K562 (cell line): ENCODE results near the gene CUL5. TPM values are rescaled to one million over a fixed set of nuclear protein-coding genes. Genes with fewer than 3 reads are reported as not detected.

Experiments used
- ATAC-seq: fragments of 200-7000 bp; cut with Tn5 transposase; 3 replicates; pipeline ENCODE4 v1.9.1; 2020; ENCODE audit warnings: moderate library complexity
- BruUV-seq: library from RNA; stranded (reverse); fragments of 400-500 nt; replicated peaks from 2 replicates; lab custom pipeline; 2021; lab: Mats Ljungman, UMichigan
- CTCF ChIA-PET: fragments of 300-600 bp; formaldehyde crosslinking; extraction: SDS; loops from one replicate; lab custom pipeline; 2021; ENCODE audit warnings: low intra/inter-chr PET ratio; lab: Yijun Ruan, JAX
- POLR2A ChIA-PET: fragments of 300-600, 350-650 bp; sonication (Branson Sonifier 250); formaldehyde crosslinking; extraction: SDS; loops from one replicate; lab custom pipeline; 2021; ENCODE audit warnings: antibody characterized with exemption, inconsistent platforms; lab: Yijun Ruan, JAX
- DNase-seq, 4 experiments: peaks; one replicate each; pipeline versions ENCODE4 v3.0.0 to v3.0.0-alpha.2; 2011 to 2018; ENCODE audit warnings: low spot score in 3 of 4, mixed read lengths in 3 of 4; ENCODE audit errors: extremely low read depth in 1 of 4
- FAIRE-seq: peaks from 2 replicates; lab custom pipeline; 2011; peaks lifted over from hg19 to GRCh38; lab: Jason Lieb, UNC
- H2AFZ ChIP-seq: 2 replicates; pipeline ENCODE4 v1.6.0; 2011; ENCODE audit warnings: low read depth, low read length, control low read depth, inconsistent platforms
- H3K27ac ChIP-seq: fragments of 200-600 bp; 3 replicates; pipeline ENCODE4 v1.8.0; 2011; ENCODE audit warnings: low read depth, mild to moderate bottlenecking, control low read depth, inconsistent platforms, low read length, moderate library complexity, mixed read lengths; ENCODE audit errors: extremely low read depth
- H3K27me3 ChIP-seq, 2 experiments: fragments of 300-600 bp in 1 of 2; 2 replicates in 1 of 2; 3 replicates in 1 of 2; pipeline versions ENCODE4 v1.6.0 to v1.8.0; 2011; ENCODE audit warnings: inconsistent platforms in 2 of 2, low read length in 2 of 2, mild to moderate bottlenecking in 1 of 2, mixed read lengths in 1 of 2, moderate library complexity in 1 of 2; ENCODE audit not compliant: control insufficient read depth in 2 of 2, insufficient read depth in 2 of 2
- H3K36me3 ChIP-seq: fragments of 300-600 bp; 3 replicates; pipeline ENCODE4 v1.8.0; 2011; ENCODE audit warnings: mild to moderate bottlenecking, low read length, inconsistent platforms; ENCODE audit not compliant: control insufficient read depth, insufficient read depth
- H3K4me1 ChIP-seq, 2 experiments: fragments of 200-600 bp in 1 of 2; replicated peaks in 1 of 2; 2 replicates in 1 of 2; 3 replicates in 1 of 2; pipeline versions ENCODE4 v1.5.1 to v1.8.0; 2011; ENCODE audit warnings: inconsistent platforms in 2 of 2, low read length in 2 of 2, mild to moderate bottlenecking in 1 of 2, mixed read lengths in 1 of 2, moderate library complexity in 1 of 2; ENCODE audit not compliant: control insufficient read depth in 2 of 2, insufficient read depth in 2 of 2
- H3K4me2 ChIP-seq: 2 replicates; pipeline ENCODE4 v1.6.1; 2011; ENCODE audit warnings: low read length, control low read depth, inconsistent platforms, mixed read lengths; ENCODE audit not compliant: insufficient read depth
- H3K4me3 ChIP-seq: fragments of 200-600 bp; sonication (generic), shearing (Covaris generic); 2 replicates; pipeline ENCODE4 v1.5.1; 2016; ENCODE audit warnings: control low read depth, inconsistent platforms
- H3K79me2 ChIP-seq: fragments of 200-600 bp; 3 replicates; pipeline ENCODE4 v1.8.0; 2011; ENCODE audit warnings: low read length, inconsistent platforms; ENCODE audit not compliant: control insufficient read depth, insufficient read depth
- H3K9ac ChIP-seq, 2 experiments: 2 replicates each; pipeline versions ENCODE4 v1.6.0 to v1.6.1; 2011; ENCODE audit warnings: low read depth in 2 of 2, low read length in 2 of 2, control low read depth in 1 of 2, inconsistent platforms in 1 of 2, mild to moderate bottlenecking in 1 of 2, mixed read lengths in 1 of 2; ENCODE audit not compliant: insufficient read depth in 1 of 2
- H3K9me1 ChIP-seq: one replicate; pipeline ENCODE4 v1.6.0; 2011; ENCODE audit warnings: inconsistent platforms, mild to moderate bottlenecking, low read length, moderate library complexity; ENCODE audit not compliant: control insufficient read depth, insufficient read depth
- H3K9me3 ChIP-seq: replicated peaks from 2 replicates; pipeline ENCODE4 v1.5.1; 2011; ENCODE audit warnings: low read depth, low read length, inconsistent platforms; ENCODE audit not compliant: control insufficient read depth, insufficient read depth
- H4K20me1 ChIP-seq: replicated peaks from 2 replicates; pipeline ENCODE4 v1.6.1; 2011; ENCODE audit warnings: low read length, inconsistent platforms, mixed read lengths; ENCODE audit not compliant: control insufficient read depth, insufficient read depth
- DNMT1 ChIP-seq: fragments of 450-650 bp; IDR thresholded peaks from 2 replicates; pipeline ENCODE4 v1.6.1; 2016; ENCODE audit warnings: antibody characterized with exemption, mild to moderate bottlenecking
- RB1 ChIP-seq: fragments of 450-650 bp; IDR thresholded peaks from 2 replicates; pipeline ENCODE4 v1.6.1; 2017; ENCODE audit warnings: low read depth, mild to moderate bottlenecking
- SIRT6 ChIP-seq: IDR thresholded peaks from one replicate; pipeline ENCODE4 v1.6.1; 2012; ENCODE audit warnings: low read depth, mild to moderate bottlenecking, control low read depth, inconsistent platforms, low read length, moderate library complexity
- SREBF2 ChIP-seq: sonication (generic); formaldehyde crosslinking; IDR thresholded peaks from 2 replicates; pipeline ENCODE4 v1.4.0; 2020; ENCODE audit warnings: mild to moderate bottlenecking, missing genetic modification reagents
- SRSF3 ChIP-seq: fragments of 200-400 bp; formaldehyde crosslinking; IDR thresholded peaks from 2 replicates; pipeline ENCODE4 v1.6.1; 2016; ENCODE audit warnings: mild to moderate bottlenecking, low read length, moderate library complexity; ENCODE audit not compliant: insufficient read depth
- ZC3H11A ChIP-seq: IDR thresholded peaks from 2 replicates; pipeline ENCODE4 v1.6.1; 2012; ENCODE audit warnings: low read depth, low read length, improper control_type of control experiment
- ZNF282 ChIP-seq: sonication (generic); formaldehyde crosslinking; IDR thresholded peaks from 2 replicates; pipeline ENCODE4 v1.8.1; 2023; ENCODE audit warnings: missing genetic modification reagents
- WGBS: fragments of 100-300 bp; shearing (Covaris generic); methylation state at CpG from one replicate; pipeline ENCODE4 v1.1.6; 2016; ENCODE audit warnings: low coverage, mixed read lengths; ENCODE audit not compliant: insufficient coverage; ENCODE audit errors: missing lambda C conversion rate; 5-methylcytosine and 5-hydroxymethylcytosine counted together
- in situ Hi-C: fragments of 300-500 bp; cut with MboI; formaldehyde crosslinking; loops from 4 replicates; pipeline ENCODE4 v1.15.0; 2018; ENCODE audit warnings: inconsistent platforms, mixed read lengths
- intact Hi-C: fragments of 100-400 bp; cut with micrococcal nuclease; formaldehyde crosslinking; loops from 2 replicates; pipeline ENCODE4 v1.14.2; 2022
- polyA plus RNA-seq, 8 experiments: library from polyadenylated mRNA; depleted of rRNA in 4 of 8; stranded (reverse) in 5 of 8; unstranded in 3 of 8; fragments of >200 nt; fragmentation: Nextera tagmentation in 2 of 8; fragmentation: Illumina TruSeq in 1 of 8; extraction: Ambion mirVana in 2 of 8; extraction: Trizol in 1 of 8; gene quantifications; 2 replicates each; pipeline versions ENCODE4 v1.2.1 to v1.2.3, GENCODE V29; 2011 to 2014; ENCODE audit warnings: inconsistent platforms in 1 of 8, missing spikeins in 1 of 8
- total RNA-seq, 7 experiments: library from RNA; depleted of rRNA in 6 of 7; stranded (reverse); fragments of >200 nt in 6 of 7; fragmentation: Illumina TruSeq in 2 of 7; extraction: Trizol in 2 of 7; gene quantifications; 2 replicates each; pipeline versions ENCODE4 v1.2.1 to v1.2.3, GENCODE V29; 2011 to 2021; ENCODE audit warnings: low replicate concordance in 1 of 7
- TF ChIP-seq, protein P1 (sequence below): sonication (generic); formaldehyde crosslinking; IDR thresholded peaks from 2 replicates; pipeline ENCODE4 v1.8.1; 2023; ENCODE audit warnings: missing genetic modification reagents, mild to moderate bottlenecking, borderline replicate concordance
- TF ChIP-seq, protein P2 (sequence below): fragments of 250-450 bp; sonication (Bioruptor Pico); IDR thresholded peaks from 2 replicates; pipeline ENCODE4 v1.4.0; 2020; ENCODE audit warnings: mild to moderate bottlenecking, moderate library complexity
- TF ChIP-seq, protein P3 (sequence below): fragments of 450-650 bp; conservative IDR thresholded peaks from 2 replicates; pipeline ENCODE4 v1.6.1; 2016; ENCODE audit warnings: missing genetic modification characterization, low read depth, mild to moderate bottlenecking, control low read depth, missing compliant biosample characterization
- TF ChIP-seq, protein P4 (sequence below): fragments of 450-650 bp; IDR thresholded peaks from 2 replicates; pipeline ENCODE4 v1.6.1; 2016; ENCODE audit warnings: antibody characterized with exemption

CUL5 gene
- total and polyA plus RNA-seq, 9 of the 15 experiments (the other 6 are each of a cell fraction or from before 2014, with no cell fraction given) = 14.3 to 45.9 (median 23.0) TPM

DNA sequence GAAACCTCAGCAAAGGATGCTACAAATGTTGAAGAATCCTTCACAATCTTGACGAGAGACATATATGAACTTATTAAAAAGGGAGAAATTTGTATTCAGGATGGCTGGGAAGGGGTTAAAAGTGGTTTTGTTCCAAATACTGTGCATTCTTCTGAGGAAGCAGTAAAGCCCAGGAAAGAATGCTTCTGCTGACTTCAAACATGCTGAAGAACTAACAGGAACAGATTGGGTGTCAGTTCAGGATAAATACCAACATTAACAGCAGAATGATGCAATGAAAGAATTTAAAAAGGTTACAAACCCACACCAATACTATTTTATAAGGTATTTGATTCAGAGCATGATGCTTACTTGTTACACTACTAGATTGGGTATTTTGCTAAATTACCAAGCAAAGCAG lies 46.5 kb upstream of the CUL5 start:
- Histone ChIP-seq H3K9ac (no peak overlapping the region), H3K27ac (no peak overlapping the region), H3K4me1 (no peaks in the 10 kb centered on the region), H3K79me2 (no peaks in the 10 kb centered on the region), H3K4me2 (no peak overlapping the region), H4K20me1 (no peaks in the 10 kb centered on the region), H3K4me3 (no peak overlapping the region), H3K27me3 (peaks cover 6 to 13% of the 10 kb centered on the region in 2 experiments; a peak in 3 of 5 replicates), H2AFZ (no peak overlapping the region), H3K9me3 (no peaks in the 10 kb centered on the region), H3K9me1 (no peaks in the 10 kb centered on the region), H3K36me3 (no peaks in the 10 kb centered on the region)
- in situ Hi-C loops (no loop called here), intact Hi-C loops (no loop called here)
- DNase-seq = no peak
- no peak for FAIRE-seq
- POLR2A ChIA-PET = no interaction called here
- no TSS peak for BruUV-seq
- 0% methylated on average over 1 of the region's 1 CpG for WGBS
- CTCF ChIA-PET = no interaction called here
- no peak for ATAC-seq
- no peak for TF ChIP-seq ZNF282
- no peak for TF ChIP-seq SREBF2
- no peak for TF ChIP-seq DNMT1
- TF ChIP-seq, protein P1, sequence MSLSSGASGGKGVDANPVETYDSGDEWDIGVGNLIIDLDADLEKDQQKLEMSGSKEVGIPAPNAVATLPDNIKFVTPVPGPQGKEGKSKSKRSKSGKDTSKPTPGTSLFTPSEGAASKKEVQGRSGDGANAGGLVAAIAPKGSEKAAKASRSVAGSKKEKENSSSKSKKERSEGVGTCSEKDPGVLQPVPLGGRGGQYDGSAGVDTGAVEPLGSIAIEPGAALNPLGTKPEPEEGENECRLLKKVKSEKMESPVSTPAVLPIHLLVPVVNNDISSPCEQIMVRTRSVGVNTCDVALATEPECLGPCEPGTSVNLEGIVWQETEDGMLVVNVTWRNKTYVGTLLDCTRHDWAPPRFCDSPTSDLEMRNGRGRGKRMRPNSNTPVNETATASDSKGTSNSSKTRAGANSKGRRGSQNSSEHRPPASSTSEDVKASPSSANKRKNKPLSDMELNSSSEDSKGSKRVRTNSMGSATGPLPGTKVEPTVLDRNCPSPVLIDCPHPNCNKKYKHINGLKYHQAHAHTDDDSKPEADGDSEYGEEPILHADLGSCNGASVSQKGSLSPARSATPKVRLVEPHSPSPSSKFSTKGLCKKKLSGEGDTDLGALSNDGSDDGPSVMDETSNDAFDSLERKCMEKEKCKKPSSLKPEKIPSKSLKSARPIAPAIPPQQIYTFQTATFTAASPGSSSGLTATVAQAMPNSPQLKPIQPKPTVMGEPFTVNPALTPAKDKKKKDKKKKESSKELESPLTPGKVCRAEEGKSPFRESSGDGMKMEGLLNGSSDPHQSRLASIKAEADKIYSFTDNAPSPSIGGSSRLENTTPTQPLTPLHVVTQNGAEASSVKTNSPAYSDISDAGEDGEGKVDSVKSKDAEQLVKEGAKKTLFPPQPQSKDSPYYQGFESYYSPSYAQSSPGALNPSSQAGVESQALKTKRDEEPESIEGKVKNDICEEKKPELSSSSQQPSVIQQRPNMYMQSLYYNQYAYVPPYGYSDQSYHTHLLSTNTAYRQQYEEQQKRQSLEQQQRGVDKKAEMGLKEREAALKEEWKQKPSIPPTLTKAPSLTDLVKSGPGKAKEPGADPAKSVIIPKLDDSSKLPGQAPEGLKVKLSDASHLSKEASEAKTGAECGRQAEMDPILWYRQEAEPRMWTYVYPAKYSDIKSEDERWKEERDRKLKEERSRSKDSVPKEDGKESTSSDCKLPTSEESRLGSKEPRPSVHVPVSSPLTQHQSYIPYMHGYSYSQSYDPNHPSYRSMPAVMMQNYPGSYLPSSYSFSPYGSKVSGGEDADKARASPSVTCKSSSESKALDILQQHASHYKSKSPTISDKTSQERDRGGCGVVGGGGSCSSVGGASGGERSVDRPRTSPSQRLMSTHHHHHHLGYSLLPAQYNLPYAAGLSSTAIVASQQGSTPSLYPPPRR = no peak
- no peak for TF ChIP-seq SRSF3
- TF ChIP-seq, protein P2, sequence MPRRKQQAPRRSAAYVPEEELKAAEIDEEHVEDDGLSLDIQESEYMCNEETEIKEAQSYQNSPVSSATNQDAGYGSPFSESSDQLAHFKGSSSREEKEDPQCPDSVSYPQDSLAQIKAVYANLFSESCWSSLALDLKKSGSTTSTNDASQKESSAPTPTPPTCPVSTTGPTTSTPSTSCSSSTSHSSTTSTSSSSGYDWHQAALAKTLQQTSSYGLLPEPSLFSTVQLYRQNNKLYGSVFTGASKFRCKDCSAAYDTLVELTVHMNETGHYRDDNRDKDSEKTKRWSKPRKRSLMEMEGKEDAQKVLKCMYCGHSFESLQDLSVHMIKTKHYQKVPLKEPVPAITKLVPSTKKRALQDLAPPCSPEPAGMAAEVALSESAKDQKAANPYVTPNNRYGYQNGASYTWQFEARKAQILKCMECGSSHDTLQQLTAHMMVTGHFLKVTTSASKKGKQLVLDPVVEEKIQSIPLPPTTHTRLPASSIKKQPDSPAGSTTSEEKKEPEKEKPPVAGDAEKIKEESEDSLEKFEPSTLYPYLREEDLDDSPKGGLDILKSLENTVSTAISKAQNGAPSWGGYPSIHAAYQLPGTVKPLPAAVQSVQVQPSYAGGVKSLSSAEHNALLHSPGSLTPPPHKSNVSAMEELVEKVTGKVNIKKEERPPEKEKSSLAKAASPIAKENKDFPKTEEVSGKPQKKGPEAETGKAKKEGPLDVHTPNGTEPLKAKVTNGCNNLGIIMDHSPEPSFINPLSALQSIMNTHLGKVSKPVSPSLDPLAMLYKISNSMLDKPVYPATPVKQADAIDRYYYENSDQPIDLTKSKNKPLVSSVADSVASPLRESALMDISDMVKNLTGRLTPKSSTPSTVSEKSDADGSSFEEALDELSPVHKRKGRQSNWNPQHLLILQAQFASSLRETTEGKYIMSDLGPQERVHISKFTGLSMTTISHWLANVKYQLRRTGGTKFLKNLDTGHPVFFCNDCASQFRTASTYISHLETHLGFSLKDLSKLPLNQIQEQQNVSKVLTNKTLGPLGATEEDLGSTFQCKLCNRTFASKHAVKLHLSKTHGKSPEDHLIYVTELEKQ = no peak
- TF ChIP-seq, protein P3, sequence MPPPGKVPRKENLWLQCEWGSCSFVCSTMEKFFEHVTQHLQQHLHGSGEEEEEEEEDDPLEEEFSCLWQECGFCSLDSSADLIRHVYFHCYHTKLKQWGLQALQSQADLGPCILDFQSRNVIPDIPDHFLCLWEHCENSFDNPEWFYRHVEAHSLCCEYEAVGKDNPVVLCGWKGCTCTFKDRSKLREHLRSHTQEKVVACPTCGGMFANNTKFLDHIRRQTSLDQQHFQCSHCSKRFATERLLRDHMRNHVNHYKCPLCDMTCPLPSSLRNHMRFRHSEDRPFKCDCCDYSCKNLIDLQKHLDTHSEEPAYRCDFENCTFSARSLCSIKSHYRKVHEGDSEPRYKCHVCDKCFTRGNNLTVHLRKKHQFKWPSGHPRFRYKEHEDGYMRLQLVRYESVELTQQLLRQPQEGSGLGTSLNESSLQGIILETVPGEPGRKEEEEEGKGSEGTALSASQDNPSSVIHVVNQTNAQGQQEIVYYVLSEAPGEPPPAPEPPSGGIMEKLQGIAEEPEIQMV (tag) = no peak
- TF ChIP-seq RB1 = no peak
- TF ChIP-seq, protein P4, sequence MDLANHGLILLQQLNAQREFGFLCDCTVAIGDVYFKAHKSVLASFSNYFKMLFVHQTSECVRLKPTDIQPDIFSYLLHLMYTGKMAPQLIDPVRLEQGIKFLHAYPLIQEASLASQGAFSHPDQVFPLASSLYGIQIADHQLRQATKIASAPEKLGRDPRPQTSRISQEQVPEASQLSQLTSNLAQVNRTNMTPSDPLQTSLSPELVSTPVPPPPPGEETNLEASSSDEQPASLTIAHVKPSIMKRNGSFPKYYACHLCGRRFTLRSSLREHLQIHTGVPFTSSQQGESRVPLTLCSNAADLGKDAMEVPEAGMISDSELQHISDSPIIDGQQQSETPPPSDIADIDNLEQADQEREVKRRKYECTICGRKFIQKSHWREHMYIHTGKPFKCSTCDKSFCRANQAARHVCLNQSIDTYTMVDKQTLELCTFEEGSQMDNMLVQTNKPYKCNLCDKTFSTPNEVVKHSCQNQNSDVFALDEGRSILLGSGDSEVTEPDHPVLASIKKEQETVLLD = no peak
- no peak for TF ChIP-seq SIRT6
- no peak for TF ChIP-seq ZC3H11A
